ENCODE data around the gene HMGB1. TPM values are rescaled to one million over a fixed set of nuclear protein-coding genes. Genes with fewer than 3 reads are reported as not detected.
"Not testable (repeated sequence)": the region's sequence is repeated elsewhere in the genome, so short reads cannot be mapped to it uniquely, and the experiment has no call there.

HMGB1 gene
- total RNA-seq, 3 donors from 2014 or later, result 178 to 303 (median 259) TPM

- H3K4me3 ChIP-seq, result peak overlapping the region; percentile 27
- H3K9me3 ChIP-seq, result no peaks in the 10 kb centered on the region
- TF ChIP-seq CTCF (IDR thresholded peaks at IDR 0.05), result no peak
- peak; percentile 83 to 86 (median 84) for DNase-seq
- ATAC-seq, result peak; percentile 81
- peaks cover 16% of the 10 kb centered on the region for H3K4me1 ChIP-seq (ENCODE audit: low read depth)
- intact Hi-C loops (cut with DNase I, micrococcal nuclease), result loop anchor here in 1 of 2 donors (10.0 kb wide), 1 partner anchor 110 kb away; no protein-coding TSS in a partner anchor
- H3K36me3 ChIP-seq (ENCODE audit: low read depth), result no peaks in the 10 kb centered on the region
Measured at GRCh38 chr13:30464496-30465342, 1.0 kb downstream of the HMGB1 start.

GRCh38 chr13:30463787-30464495 lies 1.8 kb downstream of the HMGB1 start:
- intact Hi-C loops (cut with DNase I, micrococcal nuclease), result loop anchor here in 1 of 2 donors (10.0 kb wide), 1 partner anchor 111 kb away; no protein-coding TSS in a partner anchor

GRCh38 chr13:30461279-30462066 lies 4.3 kb downstream of the HMGB1 start:
- peaks cover 14% of the 10 kb centered on the region for H3K4me1 ChIP-seq (ENCODE audit: low read depth)
- ATAC-seq; H3K36me3 ChIP-seq (ENCODE audit: low read depth); H3K9me3 ChIP-seq; H3K4me3 ChIP-seq; DNase-seq: not testable (repeated sequence)
- intact Hi-C loops (cut with DNase I, micrococcal nuclease), result loop anchor here in 1 of 2 donors (10.0 kb wide), 1 partner anchor 113 kb away; no protein-coding TSS in a partner anchor

More at GRCh38 chr13:30463787-30464495, 1.8 kb downstream of the HMGB1 start:
- peak in 2 of 3 donors; percentile 74 to 79 for DNase-seq
- peaks cover 16% of the 10 kb centered on the region for H3K4me1 ChIP-seq (ENCODE audit: low read depth)
- ATAC-seq, result peak; percentile 50
- no peaks in the 10 kb centered on the region for H3K36me3 ChIP-seq (ENCODE audit: low read depth)
- H3K9me3 ChIP-seq, result no peaks in the 10 kb centered on the region
- peak overlapping the region; percentile 27 for H3K4me3 ChIP-seq
- no peak for TF ChIP-seq CTCF (IDR thresholded peaks at IDR 0.05)

GRCh38 chr13:30457306-30457891 lies 8.3 kb downstream of the HMGB1 start:
- Histone ChIP-seq H3K36me3 (ENCODE audit: low read depth) (no peaks in the 10 kb centered on the region), H3K4me1 (ENCODE audit: low read depth) (no peaks in the 10 kb centered on the region), H3K9me3 (no peaks in the 10 kb centered on the region), H3K4me3 (no peak overlapping the region)
- TF ChIP-seq CTCF (IDR thresholded peaks at IDR 0.05), result no peak
- intact Hi-C loops (cut with DNase I, micrococcal nuclease), result no loop called here
- DNase-seq (no peak), ATAC-seq (no peak)

GRCh38 chr13:30456290-30456689 lies 9.4 kb downstream of the HMGB1 start:
- Histone ChIP-seq H3K36me3 (ENCODE audit: low read depth) (no peaks in the 10 kb centered on the region), H3K4me1 (ENCODE audit: low read depth) (no peaks in the 10 kb centered on the region), H3K4me3 (no peak overlapping the region), H3K9me3 (no peaks in the 10 kb centered on the region)
- no peak for DNase-seq
- no peak for TF ChIP-seq CTCF (IDR thresholded peaks at IDR 0.05)
- no peak for ATAC-seq
- intact Hi-C loops (cut with DNase I, micrococcal nuclease), result no loop called here

All from mucosa of descending colon (tissue), 3 donors.